ENCODE measurements around the gene CDC123.

GRCh38 chr10:12187321-12187905, 8.6 kb upstream of the CDC123 start:
- TF ChIP-seq ZNF274 (IDR thresholded peaks at IDR 0.05; ENCODE audit: low read depth, low read length): no peak
- TF ChIP-seq YY1 (IDR thresholded peaks at IDR 0.05; ENCODE audit: insufficient read depth, insufficient read length): no peak
- no peak for TF ChIP-seq SUZ12 (IDR thresholded peaks at IDR 0.05; ENCODE audit: extremely low read depth, insufficient read depth, insufficient read length)

Data from NT2/D1 (cell line).